Coronary artery (tissue), 2 donors: Measurements from ENCODE around the gene NDUFS8.

ENCODE experiments used
- DNase-seq: peaks from one replicate; pipeline ENCODE4 v3.0.0-alpha.2; 2017; ENCODE audit warnings: low spot score
- H3K27ac ChIP-seq, 2 donors: fragments of 200-600 bp; sonication (generic); one replicate each; pipeline ENCODE4 v1.5.1; 2016 to 2019
- H3K4me3 ChIP-seq: fragments of 200-600 bp; sonication (generic); 2 replicates; pipeline ENCODE4 v1.5.1; 2016; ENCODE audit warnings: mild to moderate bottlenecking, moderate library complexity
- TF ChIP-seq, protein P1 (sequence below): fragments of 200-600 bp; sonication (generic); IDR thresholded peaks from one replicate; pipeline ENCODE4 v1.5.1; 2019; ENCODE audit warnings: antibody characterized with exemption

NDUFS8 gene

DNA sequence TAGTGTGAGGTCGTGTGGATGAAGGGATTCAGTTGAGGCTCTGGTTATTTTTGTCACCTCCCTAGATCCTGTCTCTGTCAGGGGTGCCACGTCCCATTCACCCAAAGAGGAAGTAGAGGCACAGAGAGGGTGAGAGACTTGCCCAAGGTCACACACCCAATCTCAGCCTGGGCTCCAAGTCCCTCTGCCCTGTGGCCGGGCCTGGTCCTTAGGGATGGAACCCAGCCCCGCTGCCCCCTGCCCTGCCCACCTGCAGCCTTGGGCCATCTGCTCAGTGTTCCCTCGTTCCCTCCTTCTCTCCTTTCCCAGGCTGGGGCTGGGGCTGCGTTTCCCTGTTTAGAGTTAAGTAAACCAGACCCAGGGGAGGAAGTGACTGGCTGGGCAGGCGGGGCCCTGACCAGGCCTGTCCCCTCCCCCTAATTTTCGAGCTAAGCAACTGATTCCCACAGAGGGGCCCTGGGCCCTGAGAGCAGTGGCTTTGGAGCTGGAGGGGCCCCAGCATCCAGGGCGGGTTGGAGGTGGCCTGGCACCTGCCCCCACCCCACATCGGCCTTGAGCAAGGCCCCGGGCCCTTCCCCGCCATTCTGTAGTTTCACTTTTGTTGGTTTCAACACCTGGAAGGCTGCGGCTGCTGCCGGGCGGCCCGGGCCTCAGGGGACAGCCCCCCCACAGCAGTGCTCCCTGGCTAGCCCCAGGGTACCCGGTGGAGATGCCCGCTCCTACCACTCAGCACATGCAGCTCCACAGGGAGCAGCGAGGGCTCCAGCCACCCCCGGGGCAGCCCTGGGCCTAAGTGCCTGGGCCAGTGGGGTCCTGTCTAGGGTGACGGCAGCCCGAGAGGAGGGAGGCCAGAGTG lies 9.8 kb downstream of the NDUFS8 start:
- no peak for DNase-seq
- TF ChIP-seq, protein P1, sequence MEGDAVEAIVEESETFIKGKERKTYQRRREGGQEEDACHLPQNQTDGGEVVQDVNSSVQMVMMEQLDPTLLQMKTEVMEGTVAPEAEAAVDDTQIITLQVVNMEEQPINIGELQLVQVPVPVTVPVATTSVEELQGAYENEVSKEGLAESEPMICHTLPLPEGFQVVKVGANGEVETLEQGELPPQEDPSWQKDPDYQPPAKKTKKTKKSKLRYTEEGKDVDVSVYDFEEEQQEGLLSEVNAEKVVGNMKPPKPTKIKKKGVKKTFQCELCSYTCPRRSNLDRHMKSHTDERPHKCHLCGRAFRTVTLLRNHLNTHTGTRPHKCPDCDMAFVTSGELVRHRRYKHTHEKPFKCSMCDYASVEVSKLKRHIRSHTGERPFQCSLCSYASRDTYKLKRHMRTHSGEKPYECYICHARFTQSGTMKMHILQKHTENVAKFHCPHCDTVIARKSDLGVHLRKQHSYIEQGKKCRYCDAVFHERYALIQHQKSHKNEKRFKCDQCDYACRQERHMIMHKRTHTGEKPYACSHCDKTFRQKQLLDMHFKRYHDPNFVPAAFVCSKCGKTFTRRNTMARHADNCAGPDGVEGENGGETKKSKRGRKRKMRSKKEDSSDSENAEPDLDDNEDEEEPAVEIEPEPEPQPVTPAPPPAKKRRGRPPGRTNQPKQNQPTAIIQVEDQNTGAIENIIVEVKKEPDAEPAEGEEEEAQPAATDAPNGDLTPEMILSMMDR, result no peak
- peak overlapping the region; percentile 91 to 92 for H3K27ac ChIP-seq
- peak overlapping the region; percentile 83 for H3K4me3 ChIP-seq

DNA sequence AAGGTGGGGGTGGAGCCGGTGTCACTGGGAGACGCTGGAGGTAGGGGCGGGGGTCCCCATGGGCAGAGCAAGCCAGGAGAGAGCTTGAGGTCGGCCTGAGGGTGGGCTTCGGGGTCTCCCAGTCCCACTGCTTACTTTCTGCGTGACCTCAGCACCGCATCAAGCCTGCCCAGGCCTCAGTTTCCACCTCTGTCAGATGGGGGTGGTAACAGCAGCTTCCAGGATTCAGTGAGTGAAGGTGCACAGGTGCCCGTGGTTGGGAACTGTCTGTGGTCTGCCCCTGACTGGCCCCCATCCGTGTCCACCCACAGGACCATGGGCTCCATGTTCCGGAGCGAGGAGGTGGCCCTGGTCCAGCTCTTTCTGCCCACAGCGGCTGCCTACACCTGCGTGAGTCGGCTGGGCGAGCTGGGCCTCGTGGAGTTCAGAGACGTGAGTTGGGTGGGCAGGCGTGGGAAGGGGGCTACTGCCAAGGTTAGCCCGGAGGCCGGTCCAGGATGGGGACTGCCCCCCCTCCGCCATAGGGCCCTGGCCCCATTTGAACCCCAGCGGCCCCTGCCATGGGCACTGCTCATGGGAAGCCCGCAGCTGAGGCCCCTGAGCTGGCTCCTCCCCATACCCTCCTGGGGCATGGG lies 10.6 kb downstream of the NDUFS8 start:
- H3K27ac ChIP-seq, result peak overlapping the region; percentile 91 to 92

DNA sequence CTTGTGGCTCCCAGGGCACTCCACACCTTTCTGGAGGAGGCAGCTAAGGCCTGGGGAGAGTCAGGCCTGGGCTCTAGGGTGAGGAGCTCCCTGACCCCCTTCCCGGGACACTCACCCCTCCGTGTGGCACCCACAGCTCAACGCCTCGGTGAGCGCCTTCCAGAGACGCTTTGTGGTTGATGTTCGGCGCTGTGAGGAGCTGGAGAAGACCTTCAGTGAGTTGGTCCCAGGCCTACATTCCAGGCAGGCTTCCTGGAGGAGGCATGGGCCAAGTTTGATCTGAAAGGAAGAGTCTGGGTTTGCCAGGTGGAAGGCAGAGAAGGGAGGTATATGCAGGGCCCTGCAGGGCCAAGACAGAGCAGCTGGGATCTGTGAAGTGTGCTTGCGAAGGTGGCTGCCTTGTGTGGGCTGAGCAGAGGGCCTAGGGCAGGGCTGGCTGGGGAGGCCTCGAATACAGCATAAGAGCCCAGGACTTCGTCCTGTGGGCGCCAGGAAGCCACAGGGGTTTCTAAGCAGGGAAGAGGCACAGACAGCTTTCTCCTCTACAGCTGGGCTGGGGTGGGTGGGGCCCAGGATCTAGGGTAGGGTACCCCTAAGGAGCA lies 11.2 kb downstream of the NDUFS8 start:
- DNase-seq, result no peak
- H3K4me3 ChIP-seq, result no peak overlapping the region
- H3K27ac ChIP-seq, result peak overlapping the region in 1 of 2 donors; percentile 92
- TF ChIP-seq, protein P1, result no peak

More for the DNA sequence above, 10.6 kb downstream of the NDUFS8 start:
- H3K4me3 ChIP-seq, result peak overlapping the region; percentile 83
- DNase-seq, result no peak
- TF ChIP-seq, protein P1, result no peak

DNA sequence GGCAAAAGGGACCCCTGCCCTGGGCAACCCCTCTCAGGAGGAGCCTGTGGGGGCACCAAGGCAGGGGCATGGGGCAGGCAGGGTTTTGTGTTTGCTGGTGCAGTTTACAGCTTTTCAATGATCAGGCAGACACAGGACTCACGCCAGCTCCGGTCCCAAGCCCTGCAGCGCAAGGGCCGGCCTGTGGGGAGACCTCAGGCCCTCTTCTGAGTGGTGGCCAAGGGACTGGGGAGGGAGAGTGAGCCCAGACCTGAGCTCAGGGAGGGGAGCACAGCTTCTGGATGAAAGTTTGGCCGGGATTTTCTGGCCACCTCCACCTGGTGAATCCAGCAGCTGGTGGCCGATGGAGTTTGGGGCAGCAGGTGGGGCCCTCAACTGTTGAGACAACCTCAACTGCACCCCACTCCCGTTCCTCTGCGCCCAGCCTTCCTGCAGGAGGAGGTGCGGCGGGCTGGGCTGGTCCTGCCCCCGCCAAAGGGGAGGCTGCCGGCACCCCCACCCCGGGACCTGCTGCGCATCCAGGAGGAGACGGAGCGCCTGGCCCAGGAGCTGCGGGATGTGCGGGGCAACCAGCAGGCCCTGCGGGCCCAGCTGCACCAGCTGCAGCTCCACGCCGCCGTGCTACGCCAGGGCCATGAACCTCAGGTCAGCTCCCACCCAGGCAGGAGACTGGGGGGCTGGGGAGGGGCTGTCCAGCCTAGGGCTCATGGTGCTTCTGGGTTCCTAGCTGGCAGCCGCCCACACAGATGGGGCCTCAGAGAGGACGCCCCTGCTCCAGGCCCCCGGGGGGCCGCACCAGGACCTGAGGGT lies 11.9 kb downstream of the NDUFS8 start:
- no peak for DNase-seq
- peak overlapping the region in 1 of 2 donors; percentile 92 for H3K27ac ChIP-seq
- TF ChIP-seq, protein P1, result no peak
- H3K4me3 ChIP-seq, result no peak overlapping the region

DNA sequence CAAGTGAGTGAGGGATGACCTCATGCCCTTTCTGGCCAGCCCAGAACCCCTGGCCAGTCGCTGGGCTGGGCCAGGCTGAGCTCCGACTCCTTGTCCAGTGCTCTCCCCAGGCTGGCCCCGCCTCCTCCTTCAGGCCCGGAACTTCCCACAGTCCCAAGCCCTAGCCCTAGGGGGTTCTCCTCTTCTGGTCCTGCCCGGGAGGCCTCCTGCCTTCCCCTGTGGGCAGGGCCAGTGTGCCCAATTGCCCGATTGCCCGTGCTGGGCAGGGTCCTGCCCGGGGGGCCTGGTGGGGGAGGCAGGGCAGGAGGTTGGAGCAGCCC lies 12.5 kb downstream of the NDUFS8 start:
- Histone ChIP-seq H3K27ac (peak overlapping the region in 1 of 2 donors; percentile 28), H3K4me3 (no peak overlapping the region)
- DNase-seq, result no peak
- TF ChIP-seq, protein P1, result no peak

DNA sequence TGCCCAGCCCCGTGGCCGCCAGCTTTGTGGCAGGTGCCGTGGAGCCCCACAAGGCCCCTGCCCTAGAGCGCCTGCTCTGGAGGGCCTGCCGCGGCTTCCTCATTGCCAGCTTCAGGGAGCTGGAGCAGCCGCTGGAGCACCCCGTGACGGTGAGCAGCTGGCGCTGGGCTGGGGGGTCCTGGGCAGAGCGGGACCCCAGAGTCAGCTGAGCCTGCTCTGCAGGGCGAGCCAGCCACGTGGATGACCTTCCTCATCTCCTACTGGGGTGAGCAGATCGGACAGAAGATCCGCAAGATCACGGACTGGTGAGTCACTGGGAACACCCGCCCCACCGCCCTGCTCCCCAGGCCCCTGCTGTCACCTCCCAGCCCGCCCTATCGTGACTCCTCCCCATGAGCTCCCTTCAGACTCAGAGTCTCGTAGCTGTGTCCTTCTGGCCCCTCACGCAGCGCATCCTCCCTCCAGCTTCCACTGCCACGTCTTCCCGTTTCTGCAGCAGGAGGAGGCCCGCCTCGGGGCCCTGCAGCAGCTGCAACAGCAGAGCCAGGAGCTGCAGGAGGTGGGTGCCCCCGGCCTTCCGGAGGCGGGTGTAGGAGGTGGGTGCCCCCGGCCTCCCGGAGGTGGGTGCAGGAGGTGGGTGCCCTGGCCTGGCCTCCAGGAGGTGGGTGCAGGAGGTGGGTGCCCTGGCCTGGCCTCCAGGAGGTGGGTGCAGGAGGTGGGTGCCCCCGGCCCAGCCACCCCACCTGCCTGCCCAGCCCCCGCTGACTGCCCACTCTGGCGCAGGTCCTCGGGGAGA lies 13.1 kb downstream of the NDUFS8 start:
- peak overlapping the region in 1 of 2 donors; percentile 28 for H3K27ac ChIP-seq
- DNase-seq, result no peak
- no peak overlapping the region for H3K4me3 ChIP-seq
- TF ChIP-seq, protein P1, result no peak
